NCI-H1105 (cell line): Measurements from ENCODE around the gene HS6ST1.

Source experiments
- DNase-seq: peaks from one replicate; lab custom pipeline; 2025; lab: John Stamatoyannopoulos, UW

Gene HS6ST1, protein sequence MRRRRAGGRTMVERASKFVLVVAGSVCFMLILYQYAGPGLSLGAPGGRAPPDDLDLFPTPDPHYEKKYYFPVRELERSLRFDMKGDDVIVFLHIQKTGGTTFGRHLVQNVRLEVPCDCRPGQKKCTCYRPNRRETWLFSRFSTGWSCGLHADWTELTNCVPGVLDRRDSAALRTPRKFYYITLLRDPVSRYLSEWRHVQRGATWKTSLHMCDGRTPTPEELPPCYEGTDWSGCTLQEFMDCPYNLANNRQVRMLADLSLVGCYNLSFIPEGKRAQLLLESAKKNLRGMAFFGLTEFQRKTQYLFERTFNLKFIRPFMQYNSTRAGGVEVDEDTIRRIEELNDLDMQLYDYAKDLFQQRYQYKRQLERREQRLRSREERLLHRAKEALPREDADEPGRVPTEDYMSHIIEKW

DNA sequence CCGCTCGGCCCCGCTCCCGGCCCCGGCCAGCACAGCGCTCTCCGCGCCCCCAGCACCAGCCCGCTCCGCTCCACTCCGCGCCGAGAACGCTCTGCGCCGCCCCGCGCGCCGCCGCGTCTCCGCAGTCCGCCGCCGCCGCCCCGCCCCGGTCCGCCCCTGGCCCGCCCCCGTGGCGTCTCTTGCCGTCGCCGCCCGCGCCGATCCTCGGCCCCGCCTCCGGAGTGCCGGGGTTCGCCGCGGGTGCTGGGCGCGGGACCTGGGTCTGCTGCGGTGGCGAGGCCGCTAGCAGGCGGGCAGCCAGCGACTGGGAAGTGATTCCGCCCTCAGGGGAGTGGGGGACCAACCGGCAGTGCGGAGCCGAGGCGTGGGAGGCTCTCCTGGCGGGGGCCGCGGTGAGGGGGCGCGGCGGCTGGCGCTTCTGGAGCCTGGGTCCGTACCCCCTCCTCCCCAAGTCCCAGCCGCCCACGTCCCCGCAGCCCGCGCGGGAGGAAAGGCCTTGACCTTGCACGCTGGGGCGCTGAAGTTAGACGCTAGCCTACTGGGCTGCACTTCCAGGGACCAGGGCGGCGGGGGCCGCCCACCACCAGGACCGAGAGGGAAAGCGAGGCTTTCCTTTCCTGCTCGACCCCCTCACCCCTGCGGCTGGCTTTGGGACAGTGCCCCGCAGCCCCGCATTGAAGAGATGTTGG, at the start of gene HS6ST1:
Gene HS6ST1, minus strand, starts transcription at position 93 of the 689 bp plus-strand sequence. CDS start 305 bp downstream, outside the sequence.
- DNase-seq: peak; percentile 68

- DNase-seq: no peak
These were observed 49.1 kb upstream of the HS6ST1 start for GRCh38 chr2:128367601-128368359.

DNA sequence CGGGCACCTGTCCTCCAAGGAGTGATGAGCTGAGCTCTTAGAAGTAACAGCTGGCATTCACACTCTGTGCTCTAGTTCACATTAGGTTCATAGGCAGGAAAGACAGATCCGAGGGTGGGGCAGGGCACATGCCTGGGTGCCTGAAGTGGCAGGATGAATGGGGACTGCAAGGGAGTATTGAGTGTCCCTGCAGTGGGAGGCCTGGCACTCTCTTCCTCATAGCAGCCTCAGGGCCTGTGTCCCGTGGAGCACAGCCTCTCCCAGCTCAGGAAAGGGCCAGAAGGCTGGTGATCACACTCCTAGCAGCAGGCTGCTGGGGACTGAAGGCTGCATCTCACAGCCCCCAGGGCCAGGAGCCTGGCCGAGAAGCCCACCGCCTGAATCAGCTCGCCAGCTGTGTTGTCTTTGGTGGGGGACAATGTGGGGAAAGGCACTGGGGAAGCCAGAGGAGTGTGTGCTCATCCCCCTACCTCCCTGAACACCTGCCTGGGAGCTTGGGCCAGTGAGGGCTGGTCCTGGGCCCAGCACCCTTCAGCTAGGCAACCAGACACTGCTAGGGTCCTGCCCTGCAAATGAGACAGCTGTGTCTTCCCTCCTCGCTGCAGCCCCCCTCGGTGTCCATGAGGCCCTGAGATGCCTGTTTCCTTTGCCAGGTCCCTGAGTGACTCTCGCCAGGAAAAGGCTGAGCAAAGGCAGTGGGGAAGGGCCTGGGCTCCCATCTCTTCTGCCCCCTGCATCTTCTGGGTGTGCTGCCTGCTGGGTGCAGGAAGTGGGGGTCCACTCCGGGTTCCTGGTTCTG, 48.2 kb upstream of the HS6ST1 start:
- no peak for DNase-seq

- no peak for DNase-seq
These were observed 46.7 kb upstream of the HS6ST1 start for GRCh38 chr2:128365217-128365905.

DNA sequence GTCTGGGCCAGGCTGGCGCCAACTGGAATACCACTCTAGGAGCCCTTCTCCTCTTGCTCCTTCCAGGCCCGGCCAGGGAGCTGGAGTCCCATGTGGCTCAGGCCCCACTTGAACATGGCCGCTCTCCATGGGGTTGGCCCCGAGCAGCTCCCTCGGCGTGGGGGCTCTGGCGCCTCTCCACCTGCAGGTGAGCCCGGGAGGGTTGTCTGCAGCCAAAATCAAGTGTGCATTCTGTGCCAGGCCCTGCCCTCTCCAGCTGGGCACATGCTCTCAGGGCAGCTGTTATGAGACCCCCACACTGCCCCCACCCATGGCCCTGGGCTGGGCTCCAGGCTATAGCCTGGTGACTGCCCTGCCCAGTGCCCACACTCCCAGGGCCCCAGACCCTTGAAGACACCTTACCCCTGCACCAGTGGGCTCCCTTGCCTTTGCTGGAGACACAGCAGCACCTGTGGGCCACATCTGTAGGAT, 45.8 kb upstream of the HS6ST1 start:
- DNase-seq: no peak

DNA sequence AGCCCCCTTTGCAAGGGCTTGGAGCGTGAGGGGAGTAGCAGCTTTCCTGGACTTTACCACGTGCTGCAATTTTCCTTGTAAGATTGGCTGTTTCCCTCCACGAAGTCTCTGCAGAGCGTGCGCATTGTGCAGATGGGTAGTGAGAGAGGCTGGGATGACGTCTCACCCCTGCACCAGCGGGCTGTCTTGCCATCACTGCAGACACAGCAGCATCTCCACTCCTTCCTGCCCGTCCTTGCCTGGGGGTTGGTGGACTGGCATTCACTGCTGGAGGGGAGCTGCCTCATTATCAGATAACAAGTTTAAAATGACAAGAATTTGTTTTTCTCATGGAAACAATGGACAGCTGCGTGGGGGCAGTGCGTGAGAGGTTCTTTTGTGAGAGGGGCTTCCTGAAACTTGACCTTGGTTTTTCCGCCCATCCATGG, 45.3 kb upstream of the HS6ST1 start:
- no peak for DNase-seq

GRCh38 chr2:128362889-128363228, 44.2 kb upstream of the HS6ST1 start:
- DNase-seq: no peak

GRCh38 chr2:128362176-128362888, 43.7 kb upstream of the HS6ST1 start:
- DNase-seq: no peak

- no peak for DNase-seq
These were observed 42.9 kb upstream of the HS6ST1 start for GRCh38 chr2:128361376-128362131.

DNA sequence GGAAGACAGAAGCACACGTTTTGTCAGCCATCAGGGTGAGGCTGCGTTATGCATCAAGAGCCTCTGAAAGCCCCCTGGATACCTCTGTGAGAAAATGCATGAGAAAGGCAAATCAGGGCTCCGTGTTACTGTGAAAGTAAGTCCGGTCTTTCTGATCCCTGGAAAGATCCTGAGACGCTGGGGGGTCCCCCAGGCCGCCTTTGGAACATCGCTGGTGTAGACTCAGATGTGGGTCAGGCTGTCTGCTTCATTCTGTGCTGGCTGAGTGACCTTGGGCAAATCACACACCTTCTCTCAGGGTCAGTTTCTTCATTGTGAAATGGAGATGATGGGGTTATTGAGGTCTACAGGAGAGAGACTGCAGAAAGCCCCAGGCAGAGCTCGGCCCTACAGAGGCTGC, 42.0 kb upstream of the HS6ST1 start:
- DNase-seq: no peak

DNA sequence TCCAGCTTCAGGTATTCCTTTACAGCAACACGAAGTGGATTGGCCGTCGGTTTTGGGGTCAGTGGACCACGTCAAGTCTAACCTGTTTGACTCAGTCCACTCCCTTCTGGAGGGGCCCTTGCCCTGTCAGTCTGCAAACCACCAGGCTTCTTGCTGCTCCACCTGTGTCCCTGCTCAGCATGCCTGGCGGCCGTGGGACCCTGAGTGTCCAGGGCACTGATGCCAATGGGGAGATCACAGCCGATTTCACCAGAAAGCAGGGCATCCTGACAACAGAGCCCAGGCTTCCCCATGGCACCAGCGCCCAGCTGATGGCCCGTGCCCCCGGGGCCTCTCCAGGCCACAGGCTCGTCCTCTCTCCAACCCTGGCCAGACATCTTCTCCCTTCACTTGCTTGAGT, 41.2 kb upstream of the HS6ST1 start:
- DNase-seq: no peak

DNA sequence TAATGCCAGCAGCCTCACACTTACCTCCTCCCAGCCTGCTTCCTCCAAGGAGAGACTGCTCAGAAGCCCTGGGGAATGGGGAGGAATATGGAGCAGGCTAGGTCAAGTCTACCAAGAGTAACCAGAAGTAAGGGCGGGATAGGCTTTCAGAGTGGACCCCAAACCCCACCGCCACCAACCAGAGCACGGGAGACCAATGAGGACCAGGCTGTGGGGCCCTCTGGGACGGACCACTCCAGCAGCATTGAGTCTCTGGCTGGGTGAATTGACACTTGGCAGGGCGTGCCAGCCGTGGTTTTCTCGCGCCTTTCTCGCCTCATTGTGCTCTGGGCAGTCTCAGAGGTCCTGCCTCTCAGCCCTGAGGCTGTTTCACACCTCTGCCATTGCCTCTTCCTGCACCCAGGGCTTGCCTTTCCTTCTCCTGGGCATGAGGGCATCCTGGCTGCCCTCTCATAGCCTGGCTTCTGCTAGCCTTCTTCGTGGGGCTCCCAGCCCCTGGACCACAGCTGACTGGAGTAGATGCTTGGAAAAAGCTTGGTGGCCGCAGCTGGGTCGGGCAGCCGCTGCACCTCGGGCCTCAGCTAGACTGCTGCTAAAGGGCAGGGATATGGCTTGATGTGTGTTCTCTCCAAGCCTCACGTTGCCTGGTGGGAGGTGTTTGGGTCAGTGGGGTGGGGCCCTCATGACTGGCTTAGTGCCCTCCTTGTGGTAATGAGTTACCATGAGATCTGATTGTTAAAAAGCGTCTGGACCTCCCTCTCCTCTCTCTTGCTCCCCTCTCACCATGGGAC, 40.5 kb upstream of the HS6ST1 start:
- no peak for DNase-seq

DNA sequence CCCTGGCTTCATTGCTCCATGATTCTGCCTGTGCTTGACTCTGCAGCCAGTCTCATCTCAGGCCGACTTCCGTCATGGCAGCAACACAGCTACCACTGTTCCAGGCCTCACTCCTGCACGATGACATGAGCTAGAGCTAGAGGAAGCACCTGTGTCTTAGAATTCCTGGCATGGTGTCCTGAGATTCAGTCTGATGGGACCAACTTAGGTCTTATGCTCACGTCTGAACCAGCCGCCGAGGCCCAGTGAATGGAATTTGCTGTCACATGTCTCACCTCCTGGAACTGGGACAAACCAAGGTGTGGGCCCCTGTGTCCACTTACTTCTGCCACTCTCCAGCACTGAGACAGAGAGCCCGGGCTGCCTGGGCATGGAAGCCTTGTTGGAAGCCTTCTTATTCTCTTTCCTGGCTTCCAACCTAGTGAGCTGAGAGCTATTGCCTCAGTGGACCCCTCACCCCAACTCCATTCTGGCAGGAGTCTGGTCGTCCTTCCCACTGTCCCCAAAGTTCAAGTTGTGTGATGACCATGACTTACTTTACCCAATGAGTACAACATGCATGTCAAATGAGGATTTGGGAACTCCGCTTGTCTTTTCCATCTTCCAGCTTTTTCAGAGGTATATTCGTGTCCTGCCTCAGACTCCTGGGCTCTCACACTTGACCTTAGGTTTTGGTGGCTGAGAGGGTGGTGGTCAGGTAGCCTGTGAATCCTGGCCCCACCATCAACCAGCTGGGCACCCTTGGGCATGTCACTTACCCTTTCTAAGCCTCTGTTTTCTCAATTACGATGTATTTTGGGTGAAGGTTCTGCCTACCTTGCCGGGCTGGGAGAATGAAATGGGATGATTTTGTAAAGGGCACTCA, 39.1 kb upstream of the HS6ST1 start:
- DNase-seq: no peak

DNA sequence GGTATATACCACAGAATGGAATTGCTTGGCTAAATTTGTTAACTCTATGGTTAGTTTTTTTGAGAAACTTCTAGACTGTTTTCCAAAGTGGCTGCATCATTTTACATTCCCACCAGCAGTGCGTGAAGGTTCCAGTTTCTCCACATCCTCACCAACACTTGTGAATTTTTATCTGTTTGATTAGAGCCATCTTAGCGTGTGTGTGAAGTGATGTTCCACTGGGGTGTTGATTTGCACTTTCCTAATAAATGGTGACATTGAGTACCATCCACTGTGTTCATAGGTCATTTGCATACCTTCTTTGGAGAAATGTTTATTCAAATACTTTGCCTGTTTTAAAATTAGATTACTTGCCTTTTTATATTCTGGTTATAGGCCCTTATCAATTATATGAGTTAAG, 37.5 kb upstream of the HS6ST1 start:
- no peak for DNase-seq

- no peak for DNase-seq
These were observed 36.2 kb upstream of the HS6ST1 start for GRCh38 chr2:128354726-128355470.

DNA sequence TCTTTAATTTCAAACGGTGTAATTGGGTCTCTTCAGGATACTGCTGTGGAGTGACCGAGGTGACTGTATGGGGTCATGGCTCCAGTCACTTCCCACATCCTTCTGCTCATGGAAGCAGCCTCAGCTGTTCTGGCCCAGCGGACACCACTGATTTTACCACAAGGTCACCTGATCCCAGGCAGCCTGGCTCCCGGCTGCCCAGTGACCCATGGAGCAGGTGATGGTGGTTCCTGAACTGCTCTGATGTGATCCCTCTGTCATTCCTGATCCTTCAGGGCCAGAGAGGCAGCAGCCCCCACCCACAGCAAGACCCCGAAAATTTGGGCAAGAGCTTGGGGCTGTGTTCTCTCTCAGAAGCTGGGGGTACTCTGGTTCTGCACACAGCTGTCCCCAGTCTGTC, 35.5 kb upstream of the HS6ST1 start:
- no peak for DNase-seq

GRCh38 chr2:128350736-128351135, 32.1 kb upstream of the HS6ST1 start:
- DNase-seq: no peak
